Omental fat pad (tissue), 4 donors: ENCODE measurements around the gene ZBTB12. TPM values are rescaled to one million over a fixed set of nuclear protein-coding genes. Genes with fewer than 3 reads are reported as not detected.
A peak's percentile ranks its signal among the peaks of the same experiment; 100 is the strongest.
"Not testable (repeated sequence)": the region's sequence is repeated elsewhere in the genome, so short reads cannot be mapped to it uniquely, and the experiment has no call there.

Source experiments
- ATAC-seq: fragments of 150-250 bp; one replicate; pipeline ENCODE4 v1.9.1; 2016; ENCODE audit warnings: mild to moderate bottlenecking, moderate library complexity; ENCODE audit not compliant: low FRiP score
- DNase-seq: peaks from one replicate; pipeline ENCODE4 v3.0.0-alpha.2; 2019; ENCODE audit warnings: low spot score
- CTCF ChIP-seq, 3 donors: fragments of 450-650 bp; IDR thresholded peaks; one replicate each; pipeline ENCODE4 v1.5.1; 2016 to 2017; ENCODE audit warnings: antibody characterized with exemption in 3 of 3, mild to moderate bottlenecking in 3 of 3, moderate library complexity in 2 of 3
- total RNA-seq, 4 donors: library from RNA; depleted of rRNA; stranded (reverse); fragments of >200 nt; gene quantifications; one replicate each; pipeline ENCODE4 v1.1.0, GENCODE V29; 2016

Gene ZBTB12
- total RNA-seq, 4 donors from 2014 or later = 0.48 to 1.9 (median 1.4) TPM

DNA sequence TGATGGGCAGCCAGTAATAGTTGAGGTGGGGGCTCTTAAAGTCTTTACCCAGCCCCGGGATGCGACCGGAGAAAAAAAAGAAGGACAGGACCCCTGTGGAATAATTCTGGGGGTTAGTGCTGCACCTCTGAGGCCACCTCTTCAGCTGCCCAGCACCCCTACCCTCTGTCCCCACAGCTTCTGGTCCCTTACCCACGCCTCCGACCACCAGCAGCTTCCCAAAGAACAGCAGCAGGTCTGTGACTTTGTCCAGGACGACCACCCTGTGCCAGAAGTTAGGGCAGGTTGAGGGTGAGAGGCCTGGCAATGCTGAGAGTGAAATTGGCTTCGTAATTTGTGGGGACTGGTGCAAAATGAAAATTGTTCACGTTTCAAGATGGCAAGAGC is 37.1 kb downstream of the ZBTB12 start:
- TF ChIP-seq CTCF (IDR thresholded peaks at IDR 0.05) = no peak
- DNase-seq (no peak), ATAC-seq (no peak)

GRCh38 chr6:31864123-31864562 is 37.7 kb downstream of the ZBTB12 start:
- ATAC-seq, DNase-seq: not testable (repeated sequence)

DNA sequence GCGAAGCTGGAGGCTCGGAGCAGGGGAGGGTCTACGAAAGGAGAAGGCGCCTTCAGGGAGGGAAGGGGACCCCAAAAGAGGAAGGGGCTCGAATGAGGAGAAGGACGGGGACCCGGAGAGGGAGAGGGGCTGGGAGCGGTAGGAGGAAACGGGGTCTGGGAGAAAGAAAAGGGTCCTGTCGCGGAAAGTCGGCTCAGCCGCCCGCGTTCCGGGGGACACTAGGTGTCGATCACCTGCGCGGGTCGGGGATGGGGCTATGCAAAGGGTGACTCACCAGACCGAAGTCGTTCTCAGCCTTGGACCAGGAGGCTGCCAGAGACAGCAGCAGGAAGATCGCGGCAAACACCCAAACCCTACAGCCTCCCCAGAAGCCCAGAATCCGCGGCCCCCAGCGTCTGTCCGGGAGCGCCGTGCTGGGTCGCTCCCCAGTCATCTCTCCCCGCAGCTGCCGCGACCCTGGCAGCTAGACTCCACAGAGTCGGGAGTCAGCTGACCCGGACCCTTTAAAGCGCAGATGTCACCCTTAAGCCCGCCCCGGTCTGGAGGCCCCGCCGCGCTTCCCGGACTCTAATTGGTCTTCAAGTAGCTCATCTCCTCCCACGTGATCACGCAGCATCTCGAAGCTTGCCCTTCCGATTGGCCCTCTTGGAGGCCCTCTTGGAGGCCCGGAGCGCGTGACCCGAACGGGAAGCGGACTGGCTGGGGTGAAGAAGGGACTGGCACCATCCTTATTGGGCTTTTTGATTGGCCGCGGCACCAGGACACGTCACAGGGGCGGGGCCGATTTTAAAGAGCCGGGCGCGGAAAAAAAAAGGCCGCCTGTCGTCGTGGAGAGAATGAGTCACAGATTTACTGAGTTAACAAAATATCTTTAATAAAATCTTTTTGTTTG is 39.3 kb downstream of the ZBTB12 start, which contains the start of gene NEU1:
Gene NEU1, minus strand, starts transcription at position 478 of the 892 bp plus-strand sequence. Its CDS starts 45 bp downstream, at position 433.
- no peak for TF ChIP-seq CTCF (IDR thresholded peaks at IDR 0.05)
- peak; percentile 95 for DNase-seq
- peak; percentile 92 for ATAC-seq

GRCh38 chr6:31861919-31862343 is 40.0 kb downstream of the ZBTB12 start:
- no peak for ATAC-seq
- TF ChIP-seq CTCF (IDR thresholded peaks at IDR 0.05) = no peak

DNA sequence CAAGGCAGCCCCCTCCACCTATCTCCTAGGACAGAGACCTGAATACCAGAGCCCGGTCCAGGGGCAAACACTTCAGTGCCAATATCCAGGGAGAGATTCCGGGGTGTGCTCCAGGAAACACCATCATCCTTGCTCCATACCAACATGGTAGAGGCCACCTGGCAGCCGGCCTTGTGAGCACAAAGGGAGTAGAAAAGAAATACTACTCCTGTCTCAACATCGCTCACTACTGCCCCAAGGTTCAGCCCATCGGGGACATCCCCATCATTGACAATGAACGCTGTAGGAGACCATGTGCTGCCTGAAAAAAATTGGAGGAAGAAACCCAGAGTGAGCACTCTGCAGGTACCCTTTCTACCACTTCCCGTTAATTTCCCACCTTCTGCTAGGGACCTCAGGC is 40.7 kb downstream of the ZBTB12 start:
- ATAC-seq = no peak
- DNase-seq = no peak
- no peak for TF ChIP-seq CTCF (IDR thresholded peaks at IDR 0.05)

More at GRCh38 chr6:31861919-31862343, 40.0 kb downstream of the ZBTB12 start:
- no peak for DNase-seq

GRCh38 chr6:31860349-31860748 is 41.5 kb downstream of the ZBTB12 start:
- ATAC-seq (no peak), DNase-seq (no peak)
- no peak for TF ChIP-seq CTCF (IDR thresholded peaks at IDR 0.05)

- ATAC-seq (no peak), DNase-seq (no peak)
- TF ChIP-seq CTCF (IDR thresholded peaks at IDR 0.05) = no peak
These were observed 42.0 kb downstream of the ZBTB12 start for GRCh38 chr6:31859923-31860322.
